ENCODE data around the gene HSPA12A.

HSPA12A gene

DNA sequence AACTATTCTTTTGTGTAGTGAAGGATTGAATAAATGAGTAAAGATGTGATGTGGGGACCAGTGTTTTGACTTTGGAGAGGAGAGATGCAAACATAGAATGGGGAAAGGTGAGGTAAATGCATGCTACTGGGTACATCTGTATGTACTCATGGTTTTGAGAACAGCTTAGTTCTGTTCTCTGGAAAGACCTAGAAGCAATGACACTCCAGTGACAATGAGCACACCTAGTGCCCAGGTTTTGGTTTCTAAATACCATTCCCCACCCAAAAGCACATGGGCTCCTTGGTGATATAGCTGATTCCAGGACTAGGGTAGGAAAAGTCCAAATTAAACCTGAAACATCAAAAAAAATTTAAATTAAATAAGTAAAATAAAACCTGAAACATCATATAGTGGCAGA lies 22.6 kb upstream of the HSPA12A start:
- Mint-ChIP-seq H3K27me3 (peaks cover 32% of the 10 kb centered on the region), H3K36me3 (ENCODE audit: low read depth) (no peaks in the 10 kb centered on the region), H3K4me3 (no peak overlapping the region), H3K4me1 (no peaks in the 10 kb centered on the region), H3K9me3 (no peaks in the 10 kb centered on the region), H3K27ac (no peak overlapping the region)
- DNase-seq, result no peak
- no peak for ATAC-seq

DNA sequence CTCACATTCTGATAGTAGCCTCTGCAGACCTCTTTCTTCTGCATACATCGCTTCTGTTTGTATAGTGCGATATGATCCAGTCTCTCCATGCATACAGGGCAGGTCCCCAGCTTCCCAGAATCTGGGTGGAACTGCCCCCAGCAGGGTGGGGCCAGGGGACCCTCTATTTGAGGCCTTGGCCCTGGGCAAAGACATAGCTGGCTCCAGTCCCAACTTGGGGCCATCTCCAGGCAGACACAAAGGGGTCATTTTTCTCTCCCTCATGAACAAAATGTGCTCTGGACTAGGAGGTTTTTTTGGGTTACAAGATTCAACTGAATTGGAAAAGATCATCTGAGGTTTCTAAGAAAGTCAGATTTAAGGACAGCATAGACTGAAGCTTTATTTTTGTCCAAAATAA lies 21.1 kb upstream of the HSPA12A start:
- no peak overlapping the region for H3K27ac Mint-ChIP-seq
- DNase-seq (no peak), ATAC-seq (no peak)
- H3K9me3 Mint-ChIP-seq, result no peaks in the 10 kb centered on the region
- peaks cover 26% of the 10 kb centered on the region for H3K27me3 Mint-ChIP-seq
- H3K36me3 Mint-ChIP-seq (ENCODE audit: low read depth), result no peaks in the 10 kb centered on the region
- H3K4me1 Mint-ChIP-seq, result no peaks in the 10 kb centered on the region
- H3K4me3 Mint-ChIP-seq, result no peak overlapping the region

DNA sequence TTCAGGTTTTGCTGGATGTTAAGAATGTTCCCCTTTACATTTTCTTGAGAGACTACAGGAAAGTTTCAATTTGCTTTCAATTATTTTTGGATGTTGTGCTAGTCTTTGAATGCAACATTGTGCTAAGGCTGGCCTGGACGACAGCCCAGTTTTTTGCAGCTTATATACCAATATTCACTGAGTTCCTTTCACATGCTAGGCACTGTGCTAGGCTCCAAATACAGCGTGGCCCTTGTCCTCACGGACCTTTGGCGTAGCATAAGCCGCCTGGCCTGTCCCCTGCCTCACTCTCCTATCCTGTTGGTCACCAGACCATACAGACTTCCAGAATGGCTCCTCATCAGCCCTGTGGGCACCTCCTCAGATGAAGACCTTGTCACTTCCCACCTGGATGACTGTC lies 19.5 kb upstream of the HSPA12A start:
- DNase-seq (no peak), ATAC-seq (no peak)
- Mint-ChIP-seq H3K9me3 (no peaks in the 10 kb centered on the region), H3K27me3 (peaks cover 20% of the 10 kb centered on the region), H3K36me3 (ENCODE audit: low read depth) (no peaks in the 10 kb centered on the region), H3K27ac (no peak overlapping the region), H3K4me3 (no peak overlapping the region), H3K4me1 (no peaks in the 10 kb centered on the region)

DNA sequence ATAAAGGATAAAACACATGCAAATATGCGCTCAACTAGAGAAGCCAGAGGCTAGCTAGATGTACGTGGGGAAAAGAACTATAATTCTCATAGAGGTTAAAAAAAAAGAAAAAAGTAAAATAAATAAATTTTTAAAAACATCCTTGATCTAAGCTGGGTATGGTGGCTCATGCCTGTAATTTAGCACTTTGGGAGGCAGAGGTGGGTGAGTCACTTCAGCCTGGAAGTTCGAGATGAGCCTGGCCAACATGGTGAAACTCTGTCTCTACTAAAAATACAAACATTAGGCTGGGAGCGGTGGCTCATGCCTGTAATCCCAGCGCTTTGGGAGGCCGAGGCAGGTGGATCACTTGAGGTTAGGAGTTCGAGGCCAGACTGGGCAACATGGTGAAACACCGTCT lies 18.6 kb upstream of the HSPA12A start:
- Mint-ChIP-seq H3K9me3 (no peaks in the 10 kb centered on the region), H3K4me3 (no peak overlapping the region), H3K27ac (no peak overlapping the region), H3K27me3 (peaks cover 15% of the 10 kb centered on the region), H3K4me1 (no peaks in the 10 kb centered on the region), H3K36me3 (ENCODE audit: low read depth) (no peaks in the 10 kb centered on the region)
- no peak for DNase-seq
- no peak for ATAC-seq

DNA sequence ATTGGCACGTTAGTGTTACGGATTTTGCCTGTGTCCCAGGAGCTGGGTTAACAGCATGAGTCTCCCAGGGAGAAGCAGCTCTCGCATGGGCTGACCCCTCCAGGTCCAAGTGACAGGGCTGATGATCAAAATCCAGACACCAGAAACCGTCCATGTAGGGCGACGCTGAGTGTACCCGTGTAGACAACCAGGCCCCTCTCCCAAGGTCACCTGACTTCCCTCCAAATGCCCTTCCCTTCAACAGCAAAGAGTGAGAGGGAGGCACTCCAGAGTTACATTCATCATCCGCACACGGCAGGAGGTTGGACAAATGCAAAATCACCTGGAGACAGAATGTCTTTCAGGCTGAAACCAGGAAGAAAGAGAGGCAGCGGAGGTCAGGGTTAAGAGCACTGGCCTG lies 14.9 kb upstream of the HSPA12A start:
- DNase-seq (no peak), ATAC-seq (no peak)
- no peak overlapping the region for H3K4me3 Mint-ChIP-seq
- H3K9me3 Mint-ChIP-seq, result no peaks in the 10 kb centered on the region
- H3K36me3 Mint-ChIP-seq (ENCODE audit: low read depth), result no peaks in the 10 kb centered on the region
- no peaks in the 10 kb centered on the region for H3K4me1 Mint-ChIP-seq
- H3K27me3 Mint-ChIP-seq, result peaks cover 5% of the 10 kb centered on the region
- no peak overlapping the region for H3K27ac Mint-ChIP-seq

DNA sequence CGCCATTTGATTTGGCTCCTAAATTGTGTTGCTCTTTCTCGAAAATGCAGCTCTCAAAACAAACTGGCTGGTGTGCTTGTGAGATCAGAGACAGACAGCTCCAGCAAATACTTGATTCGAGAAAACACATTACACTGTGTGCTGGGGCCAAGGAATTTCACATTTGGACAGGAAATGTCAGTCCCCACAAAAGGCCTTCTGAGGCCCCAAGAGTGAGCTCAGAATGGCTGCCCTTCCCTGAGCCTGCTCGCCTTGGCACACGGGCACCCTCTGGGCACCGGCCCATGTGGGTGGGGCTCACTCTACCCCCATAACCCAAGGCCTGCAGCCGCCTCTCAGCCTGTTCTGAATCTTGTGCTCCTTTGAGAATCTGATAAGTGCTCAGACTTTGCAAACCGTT lies 13.9 kb upstream of the HSPA12A start:
- no peak overlapping the region for H3K27ac Mint-ChIP-seq
- no peaks in the 10 kb centered on the region for H3K36me3 Mint-ChIP-seq (ENCODE audit: low read depth)
- H3K27me3 Mint-ChIP-seq, result peaks cover 5% of the 10 kb centered on the region
- ATAC-seq (no peak), DNase-seq (no peak)
- no peaks in the 10 kb centered on the region for H3K9me3 Mint-ChIP-seq
- no peak overlapping the region for H3K4me3 Mint-ChIP-seq
- H3K4me1 Mint-ChIP-seq, result no peaks in the 10 kb centered on the region

DNA sequence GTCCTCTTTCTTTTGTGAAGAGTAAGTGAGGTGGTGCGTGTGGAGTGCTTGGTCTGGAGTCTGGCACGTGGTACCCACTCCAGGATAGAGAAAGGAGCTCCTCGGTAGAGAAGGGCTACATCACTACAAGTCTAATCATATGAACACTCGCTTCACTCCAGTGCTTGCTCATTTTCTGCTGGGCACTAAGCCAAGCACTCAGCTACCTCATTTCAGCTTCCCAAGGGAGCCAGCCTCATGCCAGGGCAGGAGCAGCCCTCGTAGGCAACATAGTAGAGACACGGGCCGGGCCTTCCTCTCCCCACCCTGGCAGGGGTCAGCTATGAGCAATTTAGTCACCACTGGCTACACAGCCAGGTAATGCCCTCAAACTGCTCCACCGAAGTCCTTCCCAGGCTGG lies 11.4 kb upstream of the HSPA12A start:
- Mint-ChIP-seq H3K36me3 (ENCODE audit: low read depth) (no peaks in the 10 kb centered on the region), H3K27ac (no peak overlapping the region), H3K4me1 (no peaks in the 10 kb centered on the region), H3K9me3 (no peaks in the 10 kb centered on the region), H3K27me3 (peaks cover 12% of the 10 kb centered on the region), H3K4me3 (no peak overlapping the region)
- no peak for ATAC-seq
- no peak for DNase-seq

DNA sequence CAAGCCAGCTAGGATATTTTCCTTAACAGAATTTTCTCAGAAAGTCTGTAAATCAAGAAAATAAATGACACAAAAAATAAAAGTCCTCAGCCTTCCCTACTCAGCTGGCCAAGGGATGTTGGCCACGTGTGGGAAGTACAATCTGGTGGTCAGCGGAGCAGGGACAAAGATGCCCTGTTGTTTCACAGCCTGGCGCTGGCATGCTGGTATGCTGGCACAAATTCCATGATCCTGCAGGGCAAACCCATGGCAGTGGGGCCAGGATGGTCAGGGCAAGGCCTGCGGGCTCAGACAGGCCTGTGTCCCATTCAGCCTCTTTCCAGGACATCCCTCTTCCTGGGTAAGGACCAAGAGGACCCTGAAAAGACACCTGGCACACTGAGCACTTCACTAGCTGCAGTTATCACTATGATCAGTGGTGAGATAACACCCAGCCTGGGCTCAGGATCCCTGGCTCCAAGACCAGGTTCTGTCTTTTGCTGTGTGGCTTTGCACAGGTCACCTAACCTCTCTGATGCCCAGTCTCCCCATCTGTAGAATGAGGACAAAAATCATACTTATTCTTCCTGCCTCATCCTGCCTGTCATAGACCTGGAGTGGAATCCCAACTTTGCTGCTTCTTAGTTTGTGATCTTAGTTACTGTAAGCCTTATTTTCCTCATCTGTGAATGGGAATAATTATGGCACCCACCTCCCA lies 10.8 kb upstream of the HSPA12A start:
- DNase-seq (no peak), ATAC-seq (no peak)
- H3K4me3 Mint-ChIP-seq, result no peak overlapping the region
- H3K9me3 Mint-ChIP-seq, result no peaks in the 10 kb centered on the region
- peaks cover 9% of the 10 kb centered on the region for H3K27me3 Mint-ChIP-seq
- no peak overlapping the region for H3K27ac Mint-ChIP-seq
- no peaks in the 10 kb centered on the region for H3K4me1 Mint-ChIP-seq
- H3K36me3 Mint-ChIP-seq (ENCODE audit: low read depth), result no peaks in the 10 kb centered on the region

DNA sequence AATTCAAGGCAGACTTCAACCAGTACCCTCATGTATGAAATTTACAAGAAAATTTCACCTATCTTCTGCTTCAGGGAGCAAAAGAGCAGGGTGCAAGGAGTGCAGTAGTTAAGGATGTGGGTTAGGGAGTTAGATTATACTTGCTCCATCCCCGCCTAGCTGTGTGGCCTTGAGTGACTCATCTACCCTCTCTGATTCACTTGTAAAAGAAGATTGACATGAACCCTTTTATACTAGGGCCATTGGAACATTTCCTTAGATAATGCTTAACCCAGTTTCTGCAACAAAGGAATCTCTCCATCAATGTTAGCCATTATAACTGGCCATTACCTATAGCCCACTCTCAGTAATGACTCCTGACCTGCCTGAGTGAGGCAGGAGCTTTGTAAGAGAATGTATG lies 10.2 kb upstream of the HSPA12A start:
- Mint-ChIP-seq H3K9me3 (no peaks in the 10 kb centered on the region), H3K4me1 (no peaks in the 10 kb centered on the region), H3K27ac (no peak overlapping the region), H3K36me3 (ENCODE audit: low read depth) (no peaks in the 10 kb centered on the region), H3K4me3 (no peak overlapping the region), H3K27me3 (peaks cover 9% of the 10 kb centered on the region)
- ATAC-seq (no peak), DNase-seq (no peak)

DNA sequence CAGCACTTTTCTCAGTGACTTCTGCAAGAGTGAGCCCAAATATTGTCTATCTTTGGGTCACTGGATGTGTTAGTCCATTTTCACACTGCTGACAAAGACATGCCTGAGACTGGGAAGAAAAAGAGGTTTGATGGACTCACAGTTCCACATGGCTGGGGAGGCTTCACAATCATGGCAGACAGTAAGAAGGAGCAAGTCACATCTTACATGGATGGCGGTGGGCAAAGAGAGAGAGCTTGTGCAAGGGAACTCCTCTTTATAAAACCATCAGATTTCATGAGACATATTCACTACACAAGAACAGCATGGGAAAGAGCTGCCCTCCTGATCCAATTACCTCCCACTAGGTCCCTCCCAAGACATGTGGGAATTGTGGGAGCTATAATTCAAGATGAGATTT lies 6.1 kb upstream of the HSPA12A start:
- no peak overlapping the region for H3K4me3 Mint-ChIP-seq
- DNase-seq, result no peak
- ATAC-seq, result no peak
- no peaks in the 10 kb centered on the region for H3K36me3 Mint-ChIP-seq (ENCODE audit: low read depth)
- no peaks in the 10 kb centered on the region for H3K4me1 Mint-ChIP-seq
- no peaks in the 10 kb centered on the region for H3K9me3 Mint-ChIP-seq
- peaks cover 41% of the 10 kb centered on the region for H3K27me3 Mint-ChIP-seq
- no peak overlapping the region for H3K27ac Mint-ChIP-seq

DNA sequence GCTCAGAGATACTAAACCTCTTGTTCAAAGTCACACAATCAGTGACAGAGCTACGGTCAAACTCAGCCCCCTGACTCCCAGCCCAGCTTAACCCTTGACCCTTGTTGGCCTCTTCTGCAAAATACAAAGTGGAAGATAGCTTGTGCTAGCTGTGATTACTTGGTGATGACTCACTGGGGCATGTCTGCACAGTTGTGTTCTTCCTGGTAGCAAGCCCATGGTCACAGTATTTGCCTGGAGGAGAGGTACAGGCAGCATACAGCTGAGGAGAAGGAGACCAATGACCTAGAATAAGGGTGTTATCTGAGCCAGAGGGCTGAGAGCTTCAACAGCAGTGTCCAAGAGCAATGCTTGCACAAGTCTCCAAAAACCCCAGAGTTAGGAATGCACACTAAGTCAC lies 5.7 kb upstream of the HSPA12A start:
- Mint-ChIP-seq H3K4me1 (peaks cover 4% of the 10 kb centered on the region), H3K27me3 (peaks cover 45% of the 10 kb centered on the region)

DNA sequence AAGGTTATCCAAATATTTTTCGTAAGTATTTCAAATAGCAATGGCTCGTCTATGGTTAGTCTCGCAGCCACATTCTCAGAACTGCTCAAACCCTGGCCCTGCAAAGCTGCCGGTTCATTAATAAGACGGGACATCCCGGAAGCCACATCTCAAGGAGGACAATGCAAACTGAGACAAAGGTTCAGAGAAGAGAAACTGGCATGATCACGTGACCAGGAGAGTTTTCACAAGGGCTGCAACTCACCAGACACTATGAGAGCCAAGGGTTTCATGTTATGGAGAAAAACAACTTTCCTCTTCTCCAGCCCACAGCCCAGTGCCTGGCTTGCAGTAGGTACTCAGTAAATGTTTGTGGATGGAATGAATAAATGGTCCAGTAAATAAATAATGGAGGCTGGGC lies 5.0 kb upstream of the HSPA12A start:
- DNase-seq (no peak), ATAC-seq (no peak)
- Mint-ChIP-seq H3K4me1 (peaks cover 4% of the 10 kb centered on the region), H3K27ac (no peak overlapping the region), H3K27me3 (peaks cover 46% of the 10 kb centered on the region), H3K9me3 (no peaks in the 10 kb centered on the region), H3K36me3 (ENCODE audit: low read depth) (no peaks in the 10 kb centered on the region), H3K4me3 (no peak overlapping the region)

More for the DNA sequence above, 5.7 kb upstream of the HSPA12A start:
- ATAC-seq (no peak), DNase-seq (no peak)
- no peaks in the 10 kb centered on the region for H3K9me3 Mint-ChIP-seq
- H3K36me3 Mint-ChIP-seq (ENCODE audit: low read depth), result no peaks in the 10 kb centered on the region
- no peak overlapping the region for H3K4me3 Mint-ChIP-seq
- H3K27ac Mint-ChIP-seq, result no peak overlapping the region

DNA sequence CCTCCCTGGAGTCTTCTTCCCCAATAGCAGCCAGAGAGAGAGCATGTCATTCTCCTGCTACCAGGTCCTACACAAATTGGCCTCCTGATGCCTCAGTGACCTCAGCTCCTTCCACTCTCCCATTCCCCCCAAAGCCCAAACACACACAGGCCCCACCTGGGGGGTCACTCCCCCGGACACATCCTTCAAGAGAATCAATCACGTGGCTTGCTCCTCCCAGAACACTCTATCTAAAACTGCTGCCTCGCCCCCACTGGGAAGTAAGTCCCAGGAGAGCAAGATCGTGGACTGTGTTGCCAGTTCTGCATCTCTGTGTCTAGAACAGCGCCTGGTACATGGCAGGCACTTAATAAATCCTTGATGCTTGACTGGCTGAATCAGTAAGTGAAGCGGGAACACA lies 2.5 kb upstream of the HSPA12A start:
- Mint-ChIP-seq H3K9me3 (no peaks in the 10 kb centered on the region), H3K4me1 (peaks cover 4% of the 10 kb centered on the region), H3K36me3 (ENCODE audit: low read depth) (no peaks in the 10 kb centered on the region), H3K4me3 (no peak overlapping the region), H3K27me3 (peaks cover 56% of the 10 kb centered on the region), H3K27ac (no peak overlapping the region)
- DNase-seq, result no peak
- ATAC-seq, result no peak

DNA sequence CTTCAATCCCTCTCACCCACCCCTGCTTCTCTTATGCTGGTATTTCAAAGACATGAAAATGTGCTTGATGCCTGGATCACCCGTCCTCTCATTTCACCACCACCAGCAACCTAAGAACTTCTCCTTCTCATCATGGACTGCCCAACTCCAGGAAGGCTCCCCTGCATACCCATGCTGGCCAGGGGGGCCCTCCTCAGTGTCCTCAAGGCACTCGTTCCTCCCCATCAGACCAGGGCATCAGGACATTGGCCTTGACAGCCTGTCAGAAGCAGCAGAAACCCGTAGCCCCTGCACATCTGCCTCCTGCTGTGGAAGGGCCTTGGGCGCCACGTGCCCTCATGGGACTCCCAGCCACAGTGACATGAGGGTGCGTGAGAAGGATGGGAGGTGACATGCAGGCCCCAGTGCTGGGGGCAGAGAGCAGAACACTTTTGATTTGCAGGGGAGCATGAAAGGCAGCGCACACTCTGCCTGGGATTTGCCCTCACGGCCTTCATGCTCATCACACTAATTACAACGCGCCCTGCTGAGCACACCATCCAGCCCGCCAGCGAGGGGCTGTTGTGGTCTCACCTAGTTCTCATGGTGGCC lies 1.9 kb upstream of the HSPA12A start:
- DNase-seq (no peak), ATAC-seq (no peak)
- Mint-ChIP-seq H3K27ac (no peak overlapping the region), H3K4me1 (peaks cover 4% of the 10 kb centered on the region), H3K36me3 (ENCODE audit: low read depth) (no peaks in the 10 kb centered on the region), H3K9me3 (no peaks in the 10 kb centered on the region), H3K27me3 (peaks cover 59% of the 10 kb centered on the region), H3K4me3 (no peak overlapping the region)

DNA sequence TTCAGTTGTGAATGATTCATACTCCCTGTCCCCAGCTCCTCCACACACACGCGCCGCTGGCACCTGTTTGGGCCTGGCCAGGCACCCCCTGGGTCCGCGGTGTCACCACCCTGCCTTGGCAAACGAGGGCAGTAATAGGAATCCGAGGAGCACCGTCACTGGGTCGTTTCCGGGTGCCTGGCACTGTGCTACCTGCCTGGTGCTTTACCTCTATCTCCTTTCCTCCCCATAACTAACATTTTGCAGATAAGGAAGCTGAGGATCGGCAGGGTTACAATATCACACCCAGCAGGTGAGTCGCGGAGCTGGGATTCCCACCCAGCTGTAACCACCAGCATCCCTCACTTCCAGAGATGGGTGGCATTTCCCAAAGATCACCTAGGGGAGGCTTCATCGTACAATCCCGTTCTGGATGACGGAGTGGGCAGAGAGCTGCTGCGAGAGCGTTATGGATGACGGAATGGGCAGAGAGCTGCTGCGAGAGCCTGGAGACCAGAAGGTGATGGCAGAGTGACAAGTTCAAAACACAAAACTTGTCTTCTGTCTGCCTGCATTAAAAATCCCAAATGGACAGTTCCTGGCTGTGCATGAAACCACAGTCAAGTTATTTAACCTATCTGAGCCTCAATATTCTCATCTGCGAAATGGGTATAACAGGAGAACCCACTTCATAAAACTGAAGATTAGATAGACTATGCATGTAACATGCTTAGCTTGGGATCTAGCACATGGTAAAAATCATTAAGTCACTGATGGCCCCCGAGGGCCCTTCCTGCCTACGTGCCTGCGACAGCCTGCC lies 1.1 kb upstream of the HSPA12A start:
- no peak for ATAC-seq
- Mint-ChIP-seq H3K36me3 (ENCODE audit: low read depth) (no peaks in the 10 kb centered on the region), H3K27me3 (peaks cover 62% of the 10 kb centered on the region), H3K27ac (no peak overlapping the region), H3K9me3 (no peaks in the 10 kb centered on the region), H3K4me3 (peak overlapping the region; percentile 17), H3K4me1 (peaks cover 4% of the 10 kb centered on the region)
- DNase-seq, result no peak
